MM.1S (cell line): Measurements from ENCODE around the gene DDX1.

Source experiments
- CTCF ChIP-seq: fragments of 300-600 bp; sonication (generic); IDR thresholded peaks from 2 replicates; pipeline ENCODE4 v1.5.1; 2016; ENCODE audit warnings: antibody characterized with exemption, low read length, mixed read lengths
- EZH2 ChIP-seq: fragments of 300-600 bp; sonication (generic); optimal IDR thresholded peaks from 2 replicates; pipeline ENCODE3; 2017; ENCODE audit warnings: low read depth, mild to moderate bottlenecking, antibody characterized with exemption, low read length, mixed read lengths
- EZH2phosphoT487 ChIP-seq: fragments of 300-600 bp; sonication (generic); IDR thresholded peaks from 2 replicates; pipeline ENCODE4 v1.6.1; 2018; ENCODE audit warnings: antibody characterized with exemption, low read length

GRCh38 chr2:15671409-15671808 lies 79.7 kb downstream of the DDX1 start:
- TF ChIP-seq CTCF (no peak), EZH2 (no peak), EZH2phosphoT487 (no peak)
